HEK293 (cell line): ENCODE measurements around the gene SLU7.

Experiments used
- CTCF ChIA-PET: fragments of 350-600 bp; formaldehyde crosslinking; extraction: SDS; loops from one replicate; lab custom pipeline; 2021; ENCODE audit warnings: antibody characterized with exemption; lab: Yijun Ruan, JAX
- POLR2A ChIA-PET: fragments of 300-600 bp; formaldehyde crosslinking; extraction: SDS; loops from one replicate; lab custom pipeline; 2020; ENCODE audit warnings: antibody characterized with exemption, inconsistent platforms; lab: Yijun Ruan, JAX
- H3K27ac ChIP-seq: fragments of 200-500 bp; sonication (Bioruptor generic); 2 replicates; pipeline ENCODE4 v1.5.1; 2014; ENCODE audit warnings: low read depth, low read length, control low read depth, inconsistent platforms; ENCODE audit errors: extremely low read depth
- H3K36me3 ChIP-seq, 2 experiments: fragments of 200-500 bp in 1 of 2; sonication (Bioruptor generic) in 1 of 2; 1 replicate in 1 of 2; 2 replicates in 1 of 2; pipeline ENCODE4 v1.5.1; 2014 to 2017; ENCODE audit warnings: inconsistent platforms in 2 of 2, low read length in 2 of 2; ENCODE audit not compliant: control insufficient read depth in 2 of 2, insufficient read depth in 1 of 2
- H3K4me1 ChIP-seq: fragments of 200-500 bp; sonication (Bioruptor generic); 2 replicates; pipeline ENCODE4 v1.5.1; 2014; ENCODE audit warnings: mild to moderate bottlenecking, low read length, inconsistent platforms; ENCODE audit not compliant: control insufficient read depth, insufficient read depth
- H3K4me3 ChIP-seq: 2 replicates; pipeline ENCODE4 v1.5.1; 2011; ENCODE audit warnings: low read depth, mild to moderate bottlenecking, control low read depth, low read length, moderate library complexity
- H3K9me3 ChIP-seq: fragments of 200-500 bp; sonication (Bioruptor generic); 2 replicates; pipeline ENCODE4 v1.5.1; 2014; ENCODE audit warnings: low read depth, low read length, inconsistent platforms; ENCODE audit not compliant: control insufficient read depth, insufficient read depth
- ATF2 ChIP-seq: fragments of 450-650 bp; formaldehyde crosslinking; IDR thresholded peaks from 2 replicates; pipeline ENCODE4 v1.5.1; 2016; ENCODE audit warnings: missing biosample characterization, missing genetic modification characterization, low read depth
- GLI4 ChIP-seq: fragments of 450-650 bp; formaldehyde crosslinking; IDR thresholded peaks from 2 replicates; pipeline ENCODE4 v1.5.1; 2016; ENCODE audit warnings: missing biosample characterization, missing genetic modification characterization
- OVOL3 ChIP-seq: fragments of 450-650 bp; formaldehyde crosslinking; IDR thresholded peaks from 2 replicates; pipeline ENCODE4 v1.5.1; 2016; ENCODE audit warnings: missing biosample characterization, missing genetic modification characterization
- PATZ1 ChIP-seq: fragments of 450-650 bp; formaldehyde crosslinking; IDR thresholded peaks from 2 replicates; pipeline ENCODE4 v1.5.1; 2016; ENCODE audit warnings: missing biosample characterization, missing genetic modification characterization
- PRDM10 ChIP-seq: fragments of 450-650 bp; formaldehyde crosslinking; IDR thresholded peaks from 2 replicates; pipeline ENCODE4 v1.5.1; 2016; ENCODE audit warnings: missing biosample characterization, missing genetic modification characterization
- PRDM6 ChIP-seq: fragments of 450-650 bp; formaldehyde crosslinking; IDR thresholded peaks from 2 replicates; pipeline ENCODE4 v1.5.1; 2017; ENCODE audit warnings: missing biosample characterization, missing genetic modification characterization
- REST ChIP-seq: fragments of 450-650 bp; formaldehyde crosslinking; IDR thresholded peaks from 2 replicates; pipeline ENCODE4 v1.5.1; 2016; ENCODE audit warnings: missing biosample characterization, missing genetic modification characterization
- ZBTB20 ChIP-seq: fragments of 450-650 bp; formaldehyde crosslinking; IDR thresholded peaks from 2 replicates; pipeline ENCODE4 v1.5.1; 2016; ENCODE audit warnings: missing biosample characterization, missing genetic modification characterization
- ZBTB6 ChIP-seq: fragments of 450-650 bp; formaldehyde crosslinking; IDR thresholded peaks from 2 replicates; pipeline ENCODE4 v1.5.1; 2017; ENCODE audit warnings: missing biosample characterization, missing genetic modification characterization
- ZNF2 ChIP-seq: fragments of 450-650 bp; formaldehyde crosslinking; IDR thresholded peaks from 2 replicates; pipeline ENCODE4 v1.5.1; 2016; ENCODE audit warnings: missing biosample characterization, missing genetic modification characterization
- ZNF239 ChIP-seq: fragments of 450-650 bp; formaldehyde crosslinking; IDR thresholded peaks from 2 replicates; pipeline ENCODE4 v1.5.1; 2016; ENCODE audit warnings: missing biosample characterization, missing genetic modification characterization
- ZNF24 ChIP-seq: fragments of 450-650 bp; formaldehyde crosslinking; IDR thresholded peaks from 2 replicates; pipeline ENCODE4 v1.5.1; 2016; ENCODE audit warnings: missing biosample characterization, missing genetic modification characterization
- ZNF26 ChIP-seq: fragments of 450-650 bp; formaldehyde crosslinking; IDR thresholded peaks from 2 replicates; pipeline ENCODE4 v1.5.1; 2016; ENCODE audit warnings: missing biosample characterization, missing genetic modification characterization
- ZNF311 ChIP-seq: fragments of 450-650 bp; formaldehyde crosslinking; IDR thresholded peaks from 2 replicates; pipeline ENCODE4 v1.5.1; 2017; ENCODE audit warnings: missing biosample characterization, missing genetic modification characterization, borderline replicate concordance
- ZNF341 ChIP-seq: fragments of 450-650 bp; formaldehyde crosslinking; IDR thresholded peaks from 2 replicates; pipeline ENCODE4; 2016; ENCODE audit warnings: low read depth, missing biosample characterization, missing genetic modification characterization
- ZNF394 ChIP-seq: fragments of 450-650 bp; formaldehyde crosslinking; IDR thresholded peaks from 2 replicates; pipeline ENCODE4 v1.5.1; 2016; ENCODE audit warnings: missing biosample characterization, missing genetic modification characterization, mild to moderate bottlenecking, moderate library complexity, borderline replicate concordance
- ZNF529 ChIP-seq: fragments of 450-650 bp; formaldehyde crosslinking; IDR thresholded peaks from 2 replicates; pipeline ENCODE4 v1.5.1; 2017; ENCODE audit warnings: missing genetic modification characterization, missing biosample characterization; ENCODE audit not compliant: insufficient replicate concordance
- ZNF555 ChIP-seq: fragments of 450-650 bp; formaldehyde crosslinking; conservative IDR thresholded peaks from 2 replicates; pipeline ENCODE4 v1.5.1; 2017; ENCODE audit warnings: missing biosample characterization, mild to moderate bottlenecking, missing genetic modification characterization, inconsistent platforms
- ZNF629 ChIP-seq: fragments of 450-650 bp; formaldehyde crosslinking; IDR thresholded peaks from 2 replicates; pipeline ENCODE4 v1.5.1; 2017; ENCODE audit warnings: missing biosample characterization, missing genetic modification characterization
- ZNF645 ChIP-seq: fragments of 450-650 bp; formaldehyde crosslinking; IDR thresholded peaks from 2 replicates; pipeline ENCODE4; 2016; ENCODE audit warnings: missing biosample characterization, missing genetic modification characterization

SLU7 gene

GRCh38 chr5:160439205-160439600 lies 20.3 kb upstream of the SLU7 start:
- Histone ChIP-seq H3K9me3 (no peaks in the 10 kb centered on the region), H3K27ac (no peak overlapping the region), H3K4me3 (peak overlapping the region; percentile 31), H3K36me3 (no peaks in the 10 kb centered on the region), H3K4me1 (no peaks in the 10 kb centered on the region; the same call in 1 of the 2 replicates)
- POLR2A ChIA-PET, result interaction anchor here (1.6 to 1.7 kb wide), 2 partner anchors 17 to 20 kb away, joined by 7 to 9 read pairs; partner anchors contain the start of genes PTTG1 and SLU7
- CTCF ChIA-PET, result interaction anchor here (0.6 to 4.1 kb wide), 30 partner anchors 8 to 995 kb away, joined by 3 to 56 read pairs (median 6); partner anchors contain the start of genes PTTG1 and SLU7
- no peak for TF ChIP-seq ZNF24 (tag by site-specific recombination)
- TF ChIP-seq ZNF529 (tag by site-specific recombination), result no peak
- TF ChIP-seq ZBTB20 (tag by site-specific recombination), result no peak
- no peak for TF ChIP-seq ZNF555 (tag by site-specific recombination)
- no peak for TF ChIP-seq ATF2 (tag by site-specific recombination)
- TF ChIP-seq PATZ1 (tag by site-specific recombination), result 0 out of 2 replicates have a peak, but pooled peaks have one; percentile 9
- TF ChIP-seq ZNF629 (tag by site-specific recombination), result no peak
- no peak for TF ChIP-seq ZBTB6 (tag by site-specific recombination)
- TF ChIP-seq PRDM10 (tag by site-specific recombination), result peak; percentile 88
- TF ChIP-seq ZNF394 (tag by site-specific recombination), result 0 out of 2 replicates have a peak, but pooled peaks have one; percentile 14
- TF ChIP-seq ZNF2 (tag by site-specific recombination), result no peak
- no peak for TF ChIP-seq ZNF26
- TF ChIP-seq ZNF645, result no peak
- TF ChIP-seq ZNF239, result no peak
- TF ChIP-seq PRDM6, result no peak
- TF ChIP-seq ZNF311 (tag by site-specific recombination), result no peak
- no peak for TF ChIP-seq REST (tag by site-specific recombination)
- no peak for TF ChIP-seq GLI4
- TF ChIP-seq ZNF341, result peak; percentile 76
- no peak for TF ChIP-seq OVOL3 (tag by site-specific recombination)
